ENCODE results near the gene GCFC2. TPM values are rescaled to one million over a fixed set of nuclear protein-coding genes. Genes with fewer than 3 reads are reported as not detected.

Gene GCFC2
- total and polyA plus RNA-seq, 2 donors (not counting 3 experiments of a cell fraction or from before 2014, with no cell fraction given), result 5.7 to 20.0 TPM

GRCh38 chr2:75632091-75632701, 78.5 kb downstream of the GCFC2 start:
- no peak for DNase-seq (ENCODE audit: low read depth, low spot score)
- Histone ChIP-seq H2AFZ (ENCODE audit: low read depth, low read length) (no peak overlapping the region), H4K20me1 (replicated peaks; ENCODE audit: control insufficient read depth, extremely low read depth, insufficient read depth, low read length) (no peaks in the 10 kb centered on the region), H3K4me1 (ENCODE audit: control insufficient read depth, extremely low read depth, insufficient read depth, low read length) (no peaks in the 10 kb centered on the region), H3K36me3 (ENCODE audit: control insufficient read depth in 2 of 2, extremely low read depth in 1 of 2, insufficient read depth in 2 of 2, low read length in 2 of 2) (no peaks in the 10 kb centered on the region), H3K9me1 (replicated peaks; ENCODE audit: control insufficient read depth, extremely low read depth, insufficient read depth, low read length) (no peaks in the 10 kb centered on the region), H3K9me3 (replicated peaks; ENCODE audit: control insufficient read depth, insufficient read depth, low read length) (no peaks in the 10 kb centered on the region), H3K27ac (ENCODE audit: insufficient read depth, low read depth, low read length) (no peak overlapping the region), H3K4me3 (replicated peaks in 1 of 3; ENCODE audit: insufficient read depth in 1 of 3, low read depth in 1 of 3, low read length in 3 of 3) (no peak overlapping the region), H3K79me2 (ENCODE audit: control insufficient read depth, insufficient read depth, low read length) (no peaks in the 10 kb centered on the region), H3K27me3 (ENCODE audit: control insufficient read depth in 2 of 2, insufficient read depth in 2 of 2, low read length in 2 of 2) (peaks cover 11 to 14% of the 10 kb centered on the region in 2 experiments), H3K9ac (replicated peaks; ENCODE audit: extremely low read depth, insufficient read depth, low read length) (no peak overlapping the region), H3K4me2 (ENCODE audit: insufficient read depth, low read length) (no peak overlapping the region)
- TF ChIP-seq JUN (IDR thresholded peaks at IDR 0.05; ENCODE audit: borderline replicate concordance, insufficient read depth, insufficient read length, low read depth), result no peak
- TF ChIP-seq CTCF (IDR thresholded peaks at IDR 0.05; ENCODE audit: extremely low read depth in 1 of 2, insufficient read depth in 1 of 2, low read depth in 1 of 2, low read length in 2 of 2), result no peak
- no peak for TF ChIP-seq FOS (IDR thresholded peaks at IDR 0.05; ENCODE audit: borderline replicate concordance, insufficient read depth, low read length)
- TF ChIP-seq POLR2AphosphoS5 (IDR thresholded peaks at IDR 0.05; ENCODE audit: insufficient read depth, low read depth, low read length), result no peak
- TF ChIP-seq GATA2 (IDR thresholded peaks at IDR 0.05; ENCODE audit: insufficient read depth, insufficient read length, low read depth, low read length), result no peak
- ChIA-PET CTCF (interaction anchor here (0.8 kb wide), 2 partner anchors 14 to 169 kb away, joined by 3 read pairs; partner anchors contain the start of gene MRPL19), POLR2A (no interaction called here)
- intact Hi-C loops (cut with micrococcal nuclease) (no loop called here), dilution Hi-C loops (cut with MboI; ENCODE audit: extremely low pct_ligation_motif_present, low sequenced_read_pairs) (no loop called here)
- no peak for FAIRE-seq
- BruUV-seq (replicated peaks), result no TSS peak
